IMR-90 (cell line): Measurements from ENCODE around the gene SOX21.

Experiments used
- BHLHE40 ChIP-seq: fragments of 150-350 bp; IDR thresholded peaks from 2 replicates; pipeline ENCODE4 v1.6.1; 2016; ENCODE audit warnings: mild to moderate bottlenecking, low read depth, low read length
- CEBPB ChIP-seq: IDR thresholded peaks from 2 replicates; pipeline ENCODE4 v1.6.1; 2012; ENCODE audit warnings: low read depth, low read length, improper control_type of control experiment
- CHD1 ChIP-seq: IDR thresholded peaks from 2 replicates; pipeline ENCODE4 v1.6.1; 2012; ENCODE audit warnings: low read depth, low read length, improper control_type of control experiment
- FOS ChIP-seq: fragments of 150-350 bp; IDR thresholded peaks from 2 replicates; pipeline ENCODE4 v1.6.1; 2016; ENCODE audit warnings: low read depth, low read length
- MAFK ChIP-seq: IDR thresholded peaks from 2 replicates; pipeline ENCODE4 v1.6.1; 2012; ENCODE audit warnings: low read depth, low read length, improper control_type of control experiment
- MAZ ChIP-seq: IDR thresholded peaks from 2 replicates; pipeline ENCODE4 v1.6.1; 2012; ENCODE audit warnings: low read depth, mild to moderate bottlenecking, low read length, improper control_type of control experiment, moderate library complexity, borderline replicate concordance
- MXI1 ChIP-seq: IDR thresholded peaks from 2 replicates; pipeline ENCODE4 v1.6.1; 2012; ENCODE audit warnings: low read depth, mild to moderate bottlenecking, low read length, moderate library complexity, borderline replicate concordance
- POLR2A ChIP-seq: IDR thresholded peaks from 2 replicates; pipeline ENCODE4 v1.6.1; 2012; ENCODE audit warnings: mild to moderate bottlenecking, low read depth, low read length
- RAD21 ChIP-seq: IDR thresholded peaks from 2 replicates; pipeline ENCODE4 v1.6.1; 2012; ENCODE audit warnings: low read length, improper control_type of control experiment
- RFX5 ChIP-seq: IDR thresholded peaks from 2 replicates; pipeline ENCODE4 v1.8.0; 2012; ENCODE audit warnings: low read depth, mild to moderate bottlenecking, low read length, moderate library complexity
- SMC3 ChIP-seq: fragments of 150-350 bp; IDR thresholded peaks from 2 replicates; pipeline ENCODE4 v1.6.1; 2016; ENCODE audit warnings: low read depth, mild to moderate bottlenecking, antibody characterized with exemption, low read length, moderate library complexity
- TF ChIP-seq, protein P1 (sequence below): conservative IDR thresholded peaks from 2 replicates; pipeline ENCODE4 v1.5.1; 2012; ENCODE audit warnings: mild to moderate bottlenecking, low read depth, low read length, improper control_type of control experiment
- TF ChIP-seq, protein P2 (sequence below): fragments of 150-350 bp; IDR thresholded peaks from 2 replicates; pipeline ENCODE4 v1.6.1; 2016; ENCODE audit warnings: low read depth, mild to moderate bottlenecking, low read length, moderate library complexity, borderline replicate concordance
- TF ChIP-seq, protein P3 (sequence below): fragments of 150-350 bp; IDR thresholded peaks from 2 replicates; pipeline ENCODE4 v1.6.1; 2017; ENCODE audit warnings: mild to moderate bottlenecking, antibody characterized with exemption, low read length, low read depth

GRCh38 chr13:94726425-94726824 lies 14.1 kb upstream of the SOX21 start:
- TF ChIP-seq SMC3: no peak
- TF ChIP-seq MXI1: no peak
- TF ChIP-seq, protein P1, sequence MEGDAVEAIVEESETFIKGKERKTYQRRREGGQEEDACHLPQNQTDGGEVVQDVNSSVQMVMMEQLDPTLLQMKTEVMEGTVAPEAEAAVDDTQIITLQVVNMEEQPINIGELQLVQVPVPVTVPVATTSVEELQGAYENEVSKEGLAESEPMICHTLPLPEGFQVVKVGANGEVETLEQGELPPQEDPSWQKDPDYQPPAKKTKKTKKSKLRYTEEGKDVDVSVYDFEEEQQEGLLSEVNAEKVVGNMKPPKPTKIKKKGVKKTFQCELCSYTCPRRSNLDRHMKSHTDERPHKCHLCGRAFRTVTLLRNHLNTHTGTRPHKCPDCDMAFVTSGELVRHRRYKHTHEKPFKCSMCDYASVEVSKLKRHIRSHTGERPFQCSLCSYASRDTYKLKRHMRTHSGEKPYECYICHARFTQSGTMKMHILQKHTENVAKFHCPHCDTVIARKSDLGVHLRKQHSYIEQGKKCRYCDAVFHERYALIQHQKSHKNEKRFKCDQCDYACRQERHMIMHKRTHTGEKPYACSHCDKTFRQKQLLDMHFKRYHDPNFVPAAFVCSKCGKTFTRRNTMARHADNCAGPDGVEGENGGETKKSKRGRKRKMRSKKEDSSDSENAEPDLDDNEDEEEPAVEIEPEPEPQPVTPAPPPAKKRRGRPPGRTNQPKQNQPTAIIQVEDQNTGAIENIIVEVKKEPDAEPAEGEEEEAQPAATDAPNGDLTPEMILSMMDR: no peak
- TF ChIP-seq RAD21: no peak
- no peak for TF ChIP-seq RFX5
- TF ChIP-seq POLR2A: no peak
- no peak for TF ChIP-seq CHD1
- TF ChIP-seq, protein P2, sequence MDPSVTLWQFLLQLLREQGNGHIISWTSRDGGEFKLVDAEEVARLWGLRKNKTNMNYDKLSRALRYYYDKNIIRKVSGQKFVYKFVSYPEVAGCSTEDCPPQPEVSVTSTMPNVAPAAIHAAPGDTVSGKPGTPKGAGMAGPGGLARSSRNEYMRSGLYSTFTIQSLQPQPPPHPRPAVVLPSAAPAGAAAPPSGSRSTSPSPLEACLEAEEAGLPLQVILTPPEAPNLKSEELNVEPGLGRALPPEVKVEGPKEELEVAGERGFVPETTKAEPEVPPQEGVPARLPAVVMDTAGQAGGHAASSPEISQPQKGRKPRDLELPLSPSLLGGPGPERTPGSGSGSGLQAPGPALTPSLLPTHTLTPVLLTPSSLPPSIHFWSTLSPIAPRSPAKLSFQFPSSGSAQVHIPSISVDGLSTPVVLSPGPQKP: no peak
- TF ChIP-seq FOS: no peak
- no peak for TF ChIP-seq MAFK
- no peak for TF ChIP-seq BHLHE40
- TF ChIP-seq, protein P3, sequence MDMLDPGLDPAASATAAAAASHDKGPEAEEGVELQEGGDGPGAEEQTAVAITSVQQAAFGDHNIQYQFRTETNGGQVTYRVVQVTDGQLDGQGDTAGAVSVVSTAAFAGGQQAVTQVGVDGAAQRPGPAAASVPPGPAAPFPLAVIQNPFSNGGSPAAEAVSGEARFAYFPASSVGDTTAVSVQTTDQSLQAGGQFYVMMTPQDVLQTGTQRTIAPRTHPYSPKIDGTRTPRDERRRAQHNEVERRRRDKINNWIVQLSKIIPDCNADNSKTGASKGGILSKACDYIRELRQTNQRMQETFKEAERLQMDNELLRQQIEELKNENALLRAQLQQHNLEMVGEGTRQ: no peak
- TF ChIP-seq MAZ: no peak
- no peak for TF ChIP-seq CEBPB
